Left lung (tissue), 10 donors: ENCODE data around the gene PTMS. TPM values are rescaled to one million over a fixed set of nuclear protein-coding genes. Genes with fewer than 3 reads are reported as not detected.

Experiments used
- ATAC-seq: fragments of 200-7000 bp; cut with Tn5 transposase; one replicate; pipeline ENCODE4 v1.9.1; 2020; ENCODE audit warnings: moderate library complexity
- DNase-seq, 4 donors: peaks; one replicate each; pipeline ENCODE4 v3.0.0-alpha.2; 2013 to 2020
- H3K27ac ChIP-seq, 2 donors: fragments of 200-600 bp; sonication (generic) in 1 of 2; one replicate each; pipeline versions ENCODE4 v1.5.0 to v1.8.0; 2020 to 2021
- H3K27me3 ChIP-seq, 2 donors: fragments of 200-600 bp; sonication (generic) in 1 of 2; one replicate each; pipeline versions ENCODE4 v1.5.0 to v1.8.0; 2020 to 2021
- H3K36me3 ChIP-seq, 2 donors: fragments of 200-600 bp; sonication (generic) in 1 of 2; one replicate each; pipeline versions ENCODE4 v1.5.0 to v1.8.0; 2020 to 2021
- H3K4me1 ChIP-seq, 2 donors: fragments of 200-600 bp; one replicate each; pipeline ENCODE4 v1.8.0; 2021
- H3K4me3 ChIP-seq, 2 donors: fragments of 200-600 bp; sonication (generic) in 1 of 2; one replicate each; pipeline versions ENCODE4 v1.5.0 to v1.8.0; 2020 to 2021; ENCODE audit warnings: mild to moderate bottlenecking in 1 of 2
- H3K9me3 ChIP-seq, 2 donors: fragments of 200-600 bp; sonication (generic) in 1 of 2; one replicate each; pipeline versions ENCODE4 v1.5.0 to v1.8.0; 2020 to 2021
- intact Hi-C, 2 donors: fragments of 100-400 bp; cut with DNase I; formaldehyde crosslinking; loops; one replicate each; pipeline versions ENCODE4 v1.11.2 to v1.14.2; 2022
- polyA plus RNA-seq, 6 donors: library from polyadenylated mRNA; unstranded; fragments of 120-200 nt; gene quantifications; one replicate each; pipeline ENCODE4 v1.2.1, GENCODE V29; 2013; ENCODE audit not compliant: insufficient read length in 6 of 6
- total RNA-seq, 2 donors: library from RNA; stranded (reverse); fragmentation: NEBNext Ultra II Directional; extraction: Animal tissue kit (Norgen Biotek cat#: 25700); gene quantifications; one replicate each; pipeline ENCODE4 v1.2.1, GENCODE V29; 2021
- TF ChIP-seq, protein P1 (sequence below), 2 donors: fragments of 200-600 bp; sonication (generic) in 1 of 2; IDR thresholded peaks; one replicate each; pipeline versions ENCODE4 v1.5.0 to v1.8.0; 2021; ENCODE audit warnings: antibody characterized with exemption in 2 of 2
- donor health status: DM: no; HTN: yes; CAD: no.
- donor health status: DM: no; HTN: no; CAD: no.

The PTMS gene
- total and polyA plus RNA-seq, 8 donors: 276 to 843 (median 669) TPM

DNA sequence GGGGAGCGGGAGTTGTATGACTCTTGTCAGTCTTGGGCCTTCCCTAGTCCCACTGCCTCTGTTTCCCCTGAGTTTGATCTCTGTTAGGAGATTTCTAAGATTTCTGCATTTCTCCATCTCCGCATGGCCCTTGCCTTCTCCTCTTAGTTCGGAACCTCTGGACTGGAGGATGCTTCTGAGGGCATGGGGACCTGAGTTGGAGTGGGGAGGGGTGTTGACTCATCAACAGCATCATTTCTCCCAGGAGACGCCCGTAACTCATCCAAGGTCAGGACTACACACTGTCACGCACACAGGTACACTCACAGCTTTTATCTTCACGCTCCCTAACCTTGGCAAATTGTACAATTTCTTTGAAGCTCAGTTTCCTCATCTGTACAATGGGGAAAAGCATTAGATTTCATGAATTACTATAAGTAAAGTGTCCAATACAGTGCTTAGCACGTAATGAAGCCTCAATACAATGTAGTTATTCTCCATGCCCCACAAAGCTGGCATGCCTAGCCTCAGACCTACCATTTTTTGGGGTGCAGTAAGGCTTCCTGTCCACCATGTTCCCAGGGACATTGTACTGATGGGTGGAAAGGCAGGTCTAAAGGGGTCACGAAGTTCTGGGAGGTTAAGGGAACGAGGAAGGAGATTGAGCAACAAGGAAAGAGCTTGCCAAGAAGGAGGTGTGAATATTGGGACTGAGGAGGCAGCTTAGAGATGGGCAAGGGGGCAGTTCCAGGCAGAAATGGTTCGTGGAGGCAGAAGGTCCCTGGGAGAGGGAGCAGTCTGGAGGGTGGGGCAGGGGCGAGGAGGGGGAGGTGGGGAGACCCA is 5.6 kb downstream of the PTMS start:
- no peak for ATAC-seq
- H3K4me1 ChIP-seq: peaks cover 16 to 61% of the 10 kb centered on the region in 2 donors
- no peak for DNase-seq
- H3K36me3 ChIP-seq: peaks cover 0 to 19% of the 10 kb centered on the region in 2 donors
- TF ChIP-seq, protein P1, sequence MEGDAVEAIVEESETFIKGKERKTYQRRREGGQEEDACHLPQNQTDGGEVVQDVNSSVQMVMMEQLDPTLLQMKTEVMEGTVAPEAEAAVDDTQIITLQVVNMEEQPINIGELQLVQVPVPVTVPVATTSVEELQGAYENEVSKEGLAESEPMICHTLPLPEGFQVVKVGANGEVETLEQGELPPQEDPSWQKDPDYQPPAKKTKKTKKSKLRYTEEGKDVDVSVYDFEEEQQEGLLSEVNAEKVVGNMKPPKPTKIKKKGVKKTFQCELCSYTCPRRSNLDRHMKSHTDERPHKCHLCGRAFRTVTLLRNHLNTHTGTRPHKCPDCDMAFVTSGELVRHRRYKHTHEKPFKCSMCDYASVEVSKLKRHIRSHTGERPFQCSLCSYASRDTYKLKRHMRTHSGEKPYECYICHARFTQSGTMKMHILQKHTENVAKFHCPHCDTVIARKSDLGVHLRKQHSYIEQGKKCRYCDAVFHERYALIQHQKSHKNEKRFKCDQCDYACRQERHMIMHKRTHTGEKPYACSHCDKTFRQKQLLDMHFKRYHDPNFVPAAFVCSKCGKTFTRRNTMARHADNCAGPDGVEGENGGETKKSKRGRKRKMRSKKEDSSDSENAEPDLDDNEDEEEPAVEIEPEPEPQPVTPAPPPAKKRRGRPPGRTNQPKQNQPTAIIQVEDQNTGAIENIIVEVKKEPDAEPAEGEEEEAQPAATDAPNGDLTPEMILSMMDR (IDR thresholded peaks at IDR 0.05): no peak
- H3K4me3 ChIP-seq: no peak overlapping the region
- H3K27me3 ChIP-seq: peaks cover 0 to 55% of the 10 kb centered on the region in 2 donors
- H3K27ac ChIP-seq: peak overlapping the region in 1 of 2 donors; percentile 42
- intact Hi-C loops: no loop called here
- no peaks in the 10 kb centered on the region for H3K9me3 ChIP-seq

DNA sequence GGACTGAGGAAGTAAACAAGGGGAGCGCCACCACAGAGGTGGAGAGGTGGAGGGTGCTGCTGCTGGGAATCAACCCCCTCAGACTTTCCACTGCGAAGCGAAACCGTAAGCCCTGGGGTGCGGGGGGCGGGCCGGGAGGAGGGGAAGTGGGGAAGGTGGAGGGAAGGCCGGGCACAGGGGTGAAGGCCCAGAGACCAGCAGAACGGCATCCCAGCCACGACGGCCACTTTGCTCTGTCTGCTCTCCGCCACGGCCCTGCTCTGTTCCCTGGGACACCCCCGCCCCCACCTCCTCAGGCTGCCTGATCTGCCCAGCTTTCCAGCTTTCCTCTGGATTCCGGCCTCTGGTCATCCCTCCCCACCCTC is 6.2 kb downstream of the PTMS start, which contains the start of gene LAG3:
Gene LAG3, plus strand, starts transcription at position 190 of the 365 bp plus-strand sequence. CDS start 333 bp downstream, outside the sequence.
- Histone ChIP-seq H3K27ac (peak within 1 kb of the TSS in 1 of 2 donors; percentile 42), H3K4me1 (peaks cover 16 to 59% of the 10 kb centered on the region in 2 donors), H3K36me3 (peaks cover 0 to 19% of the 10 kb centered on the region in 2 donors), H3K9me3 (no peaks in the 10 kb centered on the region), H3K4me3 (no peak within 1 kb of the TSS), H3K27me3 (peaks cover 0 to 56% of the 10 kb centered on the region in 2 donors)
- intact Hi-C loops: no loop called here
- ATAC-seq: no peak
- DNase-seq: no peak
- TF ChIP-seq, protein P1 (IDR thresholded peaks at IDR 0.05): no peak

DNA sequence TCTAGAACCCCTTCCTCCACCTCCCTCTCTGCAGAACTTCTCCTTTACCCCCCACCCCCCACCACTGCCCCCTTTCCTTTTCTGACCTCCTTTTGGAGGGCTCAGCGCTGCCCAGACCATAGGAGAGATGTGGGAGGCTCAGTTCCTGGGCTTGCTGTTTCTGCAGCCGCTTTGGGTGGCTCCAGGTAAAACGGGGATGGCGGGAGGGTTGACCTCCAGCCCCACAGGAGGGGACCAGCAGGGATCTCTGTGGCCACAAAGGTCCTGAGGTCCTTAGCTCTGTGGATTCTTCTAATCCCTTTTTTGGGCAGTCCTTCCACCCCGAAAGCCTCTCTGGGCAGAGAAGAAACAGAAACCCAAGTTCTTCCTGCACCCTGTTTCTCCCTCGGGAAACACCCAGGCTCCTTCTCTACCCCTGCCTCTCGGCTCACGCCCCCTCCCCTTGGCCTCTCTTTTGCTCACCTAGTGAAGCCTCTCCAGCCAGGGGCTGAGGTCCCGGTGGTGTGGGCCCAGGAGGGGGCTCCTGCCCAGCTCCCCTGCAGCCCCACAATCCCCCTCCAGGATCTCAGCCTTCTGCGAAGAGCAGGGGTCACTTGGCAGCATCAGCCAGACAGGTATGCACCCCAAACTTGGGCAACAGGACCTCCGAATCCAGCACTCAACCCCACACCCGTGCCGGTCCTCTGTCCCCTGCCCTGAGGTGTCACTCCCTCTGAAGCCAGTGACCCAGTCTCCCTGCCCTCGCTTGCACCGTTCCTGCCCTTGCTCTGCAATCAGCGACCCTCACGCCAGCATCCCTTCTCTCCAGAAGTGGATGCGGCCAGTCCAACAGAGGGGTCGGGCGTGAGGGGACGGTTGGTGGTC is 6.8 kb downstream of the PTMS start:
- TF ChIP-seq, protein P1 (IDR thresholded peaks at IDR 0.05): no peak
- intact Hi-C loops: no loop called here
- H3K27me3 ChIP-seq: peaks cover 0 to 52% of the 10 kb centered on the region in 2 donors
- DNase-seq: no peak
- H3K27ac ChIP-seq: no peak overlapping the region
- H3K9me3 ChIP-seq: no peaks in the 10 kb centered on the region
- no peak for ATAC-seq
- H3K4me3 ChIP-seq: no peak overlapping the region
- H3K4me1 ChIP-seq: peaks cover 14 to 52% of the 10 kb centered on the region in 2 donors
- H3K36me3 ChIP-seq: peaks cover 0 to 19% of the 10 kb centered on the region in 2 donors

DNA sequence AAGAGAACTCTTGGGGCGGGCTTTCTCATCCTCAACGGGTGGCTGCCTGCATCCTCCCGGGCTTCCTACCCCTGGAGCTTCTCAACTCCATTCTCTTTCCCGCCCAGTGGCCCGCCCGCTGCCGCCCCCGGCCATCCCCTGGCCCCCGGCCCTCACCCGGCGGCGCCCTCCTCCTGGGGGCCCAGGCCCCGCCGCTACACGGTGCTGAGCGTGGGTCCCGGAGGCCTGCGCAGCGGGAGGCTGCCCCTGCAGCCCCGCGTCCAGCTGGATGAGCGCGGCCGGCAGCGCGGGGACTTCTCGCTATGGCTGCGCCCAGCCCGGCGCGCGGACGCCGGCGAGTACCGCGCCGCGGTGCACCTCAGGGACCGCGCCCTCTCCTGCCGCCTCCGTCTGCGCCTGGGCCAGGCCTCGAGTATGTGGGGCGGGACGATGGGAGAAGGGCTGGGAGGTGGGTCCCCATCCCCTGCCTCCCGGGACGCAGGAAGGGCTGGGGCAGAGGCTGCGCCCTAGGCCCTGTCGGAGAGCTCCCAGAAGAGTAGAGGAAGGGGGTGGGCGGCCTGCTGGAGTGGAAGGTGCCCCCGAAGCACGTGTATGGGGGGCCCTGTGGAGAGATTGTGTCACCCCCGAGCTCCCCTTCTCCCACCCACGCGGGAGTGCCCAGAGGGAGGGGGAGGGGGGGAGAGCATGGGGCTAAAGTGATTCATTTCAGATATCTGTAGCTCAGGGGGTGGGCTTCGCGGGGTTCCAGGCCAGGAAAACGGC is 7.6 kb downstream of the PTMS start:
- Histone ChIP-seq H3K27ac (no peak overlapping the region), H3K9me3 (no peaks in the 10 kb centered on the region), H3K36me3 (peaks cover 0 to 19% of the 10 kb centered on the region in 2 donors), H3K4me1 (peaks cover 11 to 51% of the 10 kb centered on the region in 2 donors), H3K27me3 (peaks cover 0 to 47% of the 10 kb centered on the region in 2 donors), H3K4me3 (no peak overlapping the region)
- ATAC-seq (no peak), DNase-seq (no peak)
- TF ChIP-seq, protein P1 (IDR thresholded peaks at IDR 0.05): no peak
- intact Hi-C loops: no loop called here
